Measurements from ENCODE around the gene SPTLC1. TPM values are rescaled to one million over a fixed set of nuclear protein-coding genes. Genes with fewer than 3 reads are reported as not detected.

Gene SPTLC1
- total and polyA plus RNA-seq, 2 donors (not counting 1 experiment from before 2014, with no cell fraction given), result 26.6 to 53.5 TPM

GRCh38 chr9:92071634-92072033, 43.6 kb downstream of the SPTLC1 start:
- no peak overlapping the region for H3K27ac Mint-ChIP-seq
- POLR2A ChIA-PET, result no interaction called here

GRCh38 chr9:92066168-92066567, 49.0 kb downstream of the SPTLC1 start:
- no peak overlapping the region for H3K4me2 ChIP-seq (replicated peaks; ENCODE audit: low read depth, low read length, poor library complexity, severe bottlenecking)
- Mint-ChIP-seq H3K27ac (no peak overlapping the region), H3K4me1 (no peaks in the 10 kb centered on the region), H3K9me3 (ENCODE audit: insufficient read depth) (peaks cover 8% of the 10 kb centered on the region), H3K27me3 (no peaks in the 10 kb centered on the region), H3K4me3 (no peak overlapping the region)
- H3K36me3 ChIP-seq (replicated peaks in 1 of 2; ENCODE audit: control extremely low read depth in 1 of 2, control insufficient read depth in 1 of 2, extremely low read depth in 1 of 2, insufficient read depth in 2 of 2, low read length in 1 of 2), result peaks cover 31 to 65% of the 10 kb centered on the region in 2 experiments
- H3K4me3 ChIP-seq (ENCODE audit: control extremely low read depth in 1 of 5, extremely low read depth in 1 of 5, insufficient read depth in 1 of 5, low read depth in 2 of 5, low read length in 4 of 5), result no peak overlapping the region
- no peak overlapping the region for H3K9ac ChIP-seq (ENCODE audit: low read length)
- peaks cover 0 to 20% (median 6%) of the 10 kb centered on the region in 3 donors for H3K9me3 ChIP-seq (ENCODE audit: control extremely low read depth in 1 of 3, control insufficient read depth in 2 of 3, insufficient read depth in 1 of 3, low read length in 2 of 3)
- intact Hi-C loops (cut with micrococcal nuclease), result no loop called here
- H3K4me1 ChIP-seq (ENCODE audit: control insufficient read depth in 2 of 2, insufficient read depth in 2 of 2, low read length in 2 of 2), result no peaks in the 10 kb centered on the region
- no peaks in the 10 kb centered on the region for H3K27me3 ChIP-seq (replicated peaks in 1 of 4; ENCODE audit: control extremely low read depth in 1 of 4, control insufficient read depth in 3 of 4, insufficient read depth in 4 of 4, low read length in 3 of 4)
- WGBS (ENCODE audit: insufficient coverage), result 100% methylated on average over 5 of the region's 5 CpGs
- ATAC-seq (ENCODE audit: low read depth) (no peak), DNase-seq (no peak)
- no peak for TF ChIP-seq CTCF (IDR thresholded peaks at IDR 0.05)
- TF ChIP-seq EZH2 (IDR thresholded peaks at IDR 0.05; ENCODE audit: borderline replicate concordance, insufficient read depth, low read depth, low read length, poor library complexity, severe bottlenecking), result no peak
- no peaks in the 10 kb centered on the region for H4K20me1 ChIP-seq (ENCODE audit: control insufficient read depth, insufficient read depth, low read length, poor library complexity, severe bottlenecking)
- no peak overlapping the region for H2AFZ ChIP-seq (ENCODE audit: insufficient read depth, low read depth, low read length, poor library complexity, severe bottlenecking)
- ChIA-PET POLR2A (no interaction called here), CTCF (no interaction called here)
- H3K27ac ChIP-seq (ENCODE audit: low read length in 2 of 2), result no peak overlapping the region
- no peaks in the 10 kb centered on the region for H3K79me2 ChIP-seq (ENCODE audit: control insufficient read depth, insufficient read depth, low read length)

More at GRCh38 chr9:92071634-92072033, 43.6 kb downstream of the SPTLC1 start:
- CTCF ChIA-PET, result no interaction called here
- no peaks in the 10 kb centered on the region for H3K27me3 Mint-ChIP-seq
- no peak overlapping the region for H3K27ac ChIP-seq (ENCODE audit: low read length in 2 of 2)
- ATAC-seq (ENCODE audit: low read depth), result no peak
- no peak overlapping the region for H2AFZ ChIP-seq (ENCODE audit: insufficient read depth, low read depth, low read length, poor library complexity, severe bottlenecking)
- H3K4me3 Mint-ChIP-seq, result no peak overlapping the region
- TF ChIP-seq EZH2 (IDR thresholded peaks at IDR 0.05; ENCODE audit: borderline replicate concordance, insufficient read depth, low read depth, low read length, poor library complexity, severe bottlenecking) (no peak), CTCF (IDR thresholded peaks at IDR 0.05) (no peak)
- H3K9me3 ChIP-seq (ENCODE audit: control extremely low read depth in 1 of 3, control insufficient read depth in 2 of 3, insufficient read depth in 1 of 3, low read length in 2 of 3), result no peaks in the 10 kb centered on the region
- H3K4me1 ChIP-seq (ENCODE audit: control insufficient read depth in 2 of 2, insufficient read depth in 2 of 2, low read length in 2 of 2), result no peaks in the 10 kb centered on the region
- H3K27me3 ChIP-seq (replicated peaks in 1 of 4; ENCODE audit: control extremely low read depth in 1 of 4, control insufficient read depth in 3 of 4, insufficient read depth in 4 of 4, low read length in 3 of 4), result no peaks in the 10 kb centered on the region
- no peak overlapping the region for H3K4me2 ChIP-seq (replicated peaks; ENCODE audit: low read depth, low read length, poor library complexity, severe bottlenecking)
- intact Hi-C loops (cut with micrococcal nuclease), result no loop called here
- no peaks in the 10 kb centered on the region for H3K4me1 Mint-ChIP-seq
- DNase-seq, result no peak
- H3K79me2 ChIP-seq (ENCODE audit: control insufficient read depth, insufficient read depth, low read length), result no peaks in the 10 kb centered on the region
- 93% methylated on average over 4 of the region's 4 CpGs for WGBS (ENCODE audit: insufficient coverage)
- no peak overlapping the region for H3K4me3 ChIP-seq (ENCODE audit: control extremely low read depth in 1 of 5, extremely low read depth in 1 of 5, insufficient read depth in 1 of 5, low read depth in 2 of 5, low read length in 4 of 5)
- peaks cover 24 to 69% of the 10 kb centered on the region in 2 experiments for H3K36me3 ChIP-seq (replicated peaks in 1 of 2; ENCODE audit: control extremely low read depth in 1 of 2, control insufficient read depth in 1 of 2, extremely low read depth in 1 of 2, insufficient read depth in 2 of 2, low read length in 1 of 2)
- H3K9me3 Mint-ChIP-seq (ENCODE audit: insufficient read depth), result no peaks in the 10 kb centered on the region
- no peaks in the 10 kb centered on the region for H4K20me1 ChIP-seq (ENCODE audit: control insufficient read depth, insufficient read depth, low read length, poor library complexity, severe bottlenecking)
- no peak overlapping the region for H3K9ac ChIP-seq (ENCODE audit: low read length)
